Measurements from ENCODE around the gene MAP3K20. TPM values are rescaled to one million over a fixed set of nuclear protein-coding genes. Genes with fewer than 3 reads are reported as not detected.
"Not testable (repeated sequence)": the region's sequence is repeated elsewhere in the genome, so short reads cannot be mapped to it uniquely, and the experiment has no call there.

MAP3K20 gene
- total RNA-seq, 2 experiments from 2014 or later: 6.5 to 7.0 TPM

GRCh38 chr2:173159791-173160463 is 84.3 kb downstream of the MAP3K20 start:
- no peak for DNase-seq
- no peak overlapping the region for H3K4me3 Mint-ChIP-seq
- CTCF ChIA-PET: interaction anchor here (1.0 kb wide), 1 partner anchor 51 kb away, joined by 3 read pairs; no protein-coding TSS in a partner anchor
- no peak overlapping the region for H3K27ac Mint-ChIP-seq
- peaks cover 11% of the 10 kb centered on the region for H3K27me3 Mint-ChIP-seq
- no peaks in the 10 kb centered on the region for H3K36me3 Mint-ChIP-seq
- POLR2A ChIA-PET: no interaction called here
- H3K4me1 Mint-ChIP-seq (ENCODE audit: low read depth): no peaks in the 10 kb centered on the region
- H3K9me3 Mint-ChIP-seq: peaks cover 8% of the 10 kb centered on the region
- intact Hi-C loops (cut with micrococcal nuclease): no loop called here

GRCh38 chr2:173160618-173161017 is 85.0 kb downstream of the MAP3K20 start:
- DNase-seq: no peak
- CTCF ChIA-PET: interaction anchor here (1.0 kb wide), 1 partner anchor 50 kb away, joined by 3 read pairs; no protein-coding TSS in a partner anchor
- Mint-ChIP-seq H3K9me3 (peaks cover 8% of the 10 kb centered on the region), H3K4me3 (no peak overlapping the region), H3K27me3 (peaks cover 8% of the 10 kb centered on the region), H3K4me1 (ENCODE audit: low read depth) (no peaks in the 10 kb centered on the region), H3K36me3 (no peaks in the 10 kb centered on the region), H3K27ac (no peak overlapping the region)
- intact Hi-C loops (cut with micrococcal nuclease): no loop called here
- POLR2A ChIA-PET: no interaction called here

- Mint-ChIP-seq H3K27me3 (peaks cover 6% of the 10 kb centered on the region), H3K4me3 (no peak overlapping the region), H3K9me3 (peaks cover 8% of the 10 kb centered on the region), H3K4me1 (ENCODE audit: low read depth) (no peaks in the 10 kb centered on the region), H3K36me3 (no peaks in the 10 kb centered on the region), H3K27ac (no peak overlapping the region)
- POLR2A ChIA-PET: no interaction called here
- no peak for DNase-seq
- intact Hi-C loops (cut with micrococcal nuclease): no loop called here
- CTCF ChIA-PET: interaction anchor here (1.0 kb wide), 1 partner anchor 49 kb away, joined by 3 read pairs; no protein-coding TSS in a partner anchor
Observed at GRCh38 chr2:173161040-173161439, 85.4 kb downstream of the MAP3K20 start.

- DNase-seq: no peak
- Mint-ChIP-seq H3K36me3 (no peaks in the 10 kb centered on the region), H3K4me1 (ENCODE audit: low read depth) (no peaks in the 10 kb centered on the region), H3K4me3 (no peak overlapping the region), H3K27ac (no peak overlapping the region), H3K27me3 (peaks cover 6% of the 10 kb centered on the region), H3K9me3 (peaks cover 8% of the 10 kb centered on the region)
- intact Hi-C loops (cut with micrococcal nuclease): no loop called here
- CTCF ChIA-PET: no interaction called here
- POLR2A ChIA-PET: no interaction called here
Observed at GRCh38 chr2:173161507-173161906, 85.9 kb downstream of the MAP3K20 start.

DNA sequence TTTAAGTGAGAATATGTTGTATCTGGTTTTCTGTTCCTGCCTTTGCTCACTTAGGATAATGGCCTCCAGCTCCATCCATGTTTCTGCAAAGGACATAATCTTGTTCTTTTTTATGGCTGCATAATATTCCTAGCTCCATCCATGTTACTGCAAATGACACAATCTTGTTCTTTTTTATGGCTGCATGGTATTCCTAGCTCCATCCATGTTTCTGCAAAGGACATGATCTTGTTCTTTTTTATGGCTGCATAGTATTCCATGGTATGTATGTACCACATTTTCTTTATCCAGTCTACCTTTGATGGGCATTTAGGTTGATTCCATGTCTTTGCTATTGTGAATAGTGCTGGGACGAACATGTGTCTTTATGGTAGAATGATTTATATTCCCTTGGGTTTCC is 87.7 kb downstream of the MAP3K20 start:
- H3K27me3 Mint-ChIP-seq; H3K36me3 Mint-ChIP-seq; DNase-seq; H3K27ac Mint-ChIP-seq; H3K9me3 Mint-ChIP-seq; H3K4me1 Mint-ChIP-seq (ENCODE audit: low read depth); POLR2A ChIA-PET; intact Hi-C loops (cut with micrococcal nuclease); H3K4me3 Mint-ChIP-seq: not testable (repeated sequence)
- CTCF ChIA-PET: interaction anchor here (1.5 kb wide), 1 partner anchor 136 kb away, joined by 7 read pairs; no protein-coding TSS in a partner anchor

DNA sequence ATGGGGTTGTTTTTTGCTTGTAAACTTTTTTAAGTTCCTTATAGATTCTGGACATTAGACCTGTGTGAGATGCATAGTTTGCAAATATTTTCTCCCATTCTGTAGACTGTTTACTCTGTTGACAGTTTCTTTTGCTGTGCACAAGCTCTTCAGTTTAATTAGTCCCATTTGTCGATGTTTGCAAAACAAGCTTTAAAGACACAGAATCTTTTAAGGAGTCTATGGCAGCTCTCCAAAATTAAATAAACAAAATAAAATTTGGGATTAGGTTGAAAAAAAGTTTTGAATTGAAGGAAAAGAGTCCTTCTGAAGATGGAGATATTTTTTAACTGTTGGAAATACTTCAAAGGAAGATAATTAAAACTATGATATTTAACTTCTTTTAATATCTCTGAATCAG is 88.8 kb downstream of the MAP3K20 start:
- Mint-ChIP-seq H3K4me3 (no peak overlapping the region), H3K27ac (no peak overlapping the region), H3K36me3 (no peaks in the 10 kb centered on the region), H3K27me3 (peaks cover 6% of the 10 kb centered on the region), H3K4me1 (ENCODE audit: low read depth) (no peaks in the 10 kb centered on the region), H3K9me3 (peaks cover 8% of the 10 kb centered on the region)
- ChIA-PET CTCF (no interaction called here), POLR2A (no interaction called here)
- intact Hi-C loops (cut with micrococcal nuclease): no loop called here
- DNase-seq: no peak

DNA sequence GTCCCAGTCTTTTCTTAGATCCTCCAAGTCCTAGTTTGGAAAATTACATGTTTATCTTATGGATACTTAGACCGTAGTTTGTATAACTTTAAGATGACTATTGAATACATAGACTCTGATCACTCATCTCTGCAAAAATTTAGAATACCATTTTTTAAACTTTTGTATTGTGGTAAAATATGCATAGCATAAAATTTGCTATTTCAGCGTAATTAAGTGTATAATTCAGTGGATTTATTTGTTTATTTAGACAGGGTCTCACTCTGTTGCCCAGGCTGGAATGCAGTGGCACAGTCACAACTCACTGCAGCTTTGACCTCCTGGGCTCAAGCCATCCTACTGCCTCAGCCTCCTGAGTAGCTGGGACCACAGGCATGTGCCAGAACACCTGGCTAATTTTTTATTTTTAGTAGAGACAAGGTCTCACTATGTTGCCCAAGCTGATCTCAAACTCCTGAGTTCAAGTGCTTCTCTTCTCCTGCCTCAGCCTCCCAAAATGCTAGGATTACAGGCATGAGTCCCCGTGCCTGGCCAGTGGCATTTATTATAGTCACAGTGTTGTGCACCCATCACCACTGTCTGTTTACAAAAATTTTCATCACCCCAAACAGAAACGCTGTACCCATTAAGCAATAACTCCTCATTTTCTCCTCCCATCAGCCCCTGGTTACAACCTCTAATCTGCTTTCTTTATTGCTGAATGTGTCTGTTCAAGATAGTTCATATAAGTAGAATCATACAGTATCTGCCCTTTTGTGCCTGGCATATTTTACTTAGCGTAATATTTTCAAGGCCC is 90.0 kb downstream of the MAP3K20 start:
- Mint-ChIP-seq H3K4me3 (no peak overlapping the region), H3K27ac (no peak overlapping the region), H3K4me1 (ENCODE audit: low read depth) (no peaks in the 10 kb centered on the region), H3K36me3 (no peaks in the 10 kb centered on the region), H3K27me3 (peaks cover 6% of the 10 kb centered on the region), H3K9me3 (peaks cover 8% of the 10 kb centered on the region)
- ChIA-PET CTCF (interaction anchor here (1.1 kb wide), 1 partner anchor 138 kb away, joined by 3 read pairs; no protein-coding TSS in a partner anchor), POLR2A (no interaction called here)
- no peak for DNase-seq
- intact Hi-C loops (cut with micrococcal nuclease): no loop called here

GRCh38 chr2:173171321-173171720 is 95.7 kb downstream of the MAP3K20 start:
- H3K27ac Mint-ChIP-seq: no peak overlapping the region
- no peaks in the 10 kb centered on the region for H3K36me3 Mint-ChIP-seq
- DNase-seq: no peak
- CTCF ChIA-PET: interaction anchor here (0.6 kb wide), 1 partner anchor 30 kb away, joined by 5 read pairs; no protein-coding TSS in a partner anchor
- H3K4me1 Mint-ChIP-seq (ENCODE audit: low read depth): no peaks in the 10 kb centered on the region
- H3K4me3 Mint-ChIP-seq: no peak overlapping the region
- H3K9me3 Mint-ChIP-seq: peaks cover 2% of the 10 kb centered on the region
- POLR2A ChIA-PET: no interaction called here
- intact Hi-C loops (cut with micrococcal nuclease): no loop called here
- H3K27me3 Mint-ChIP-seq: peaks cover 3% of the 10 kb centered on the region

- Mint-ChIP-seq H3K4me3 (no peak overlapping the region), H3K4me1 (ENCODE audit: low read depth) (no peaks in the 10 kb centered on the region), H3K27ac (no peak overlapping the region), H3K9me3 (peaks cover 2% of the 10 kb centered on the region), H3K36me3 (no peaks in the 10 kb centered on the region), H3K27me3 (peaks cover 5% of the 10 kb centered on the region)
- no peak for DNase-seq
- ChIA-PET POLR2A (interaction anchor here (0.9 kb wide), 1 partner anchor 15 kb away, joined by 3 read pairs; no protein-coding TSS in a partner anchor), CTCF (no interaction called here)
- intact Hi-C loops (cut with micrococcal nuclease): no loop called here
Observed at GRCh38 chr2:173171924-173172643, 96.4 kb downstream of the MAP3K20 start.

DNA sequence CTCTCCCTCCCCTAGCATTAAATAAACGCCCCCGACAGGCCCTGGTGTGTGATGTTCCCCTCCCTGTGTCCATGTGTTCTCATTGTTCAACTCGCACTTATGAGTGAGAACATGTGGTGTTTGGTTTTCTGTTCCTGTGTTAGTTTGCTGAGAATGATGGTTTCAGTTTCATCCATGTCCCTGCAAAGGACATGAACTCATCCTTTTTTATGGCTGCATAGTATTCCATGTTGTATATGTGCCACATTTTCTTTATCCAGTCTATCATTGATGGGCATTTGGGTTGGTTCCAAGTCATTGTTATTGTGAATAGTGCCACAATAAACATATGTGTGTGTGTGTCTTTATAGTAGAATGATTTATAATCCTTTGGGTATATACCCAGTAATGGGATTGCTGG is 98.7 kb downstream of the MAP3K20 start:
- intact Hi-C loops (cut with micrococcal nuclease); H3K27ac Mint-ChIP-seq; H3K4me3 Mint-ChIP-seq; DNase-seq; H3K27me3 Mint-ChIP-seq; H3K9me3 Mint-ChIP-seq; H3K36me3 Mint-ChIP-seq; CTCF ChIA-PET; H3K4me1 Mint-ChIP-seq (ENCODE audit: low read depth); POLR2A ChIA-PET: not testable (repeated sequence)

DNA sequence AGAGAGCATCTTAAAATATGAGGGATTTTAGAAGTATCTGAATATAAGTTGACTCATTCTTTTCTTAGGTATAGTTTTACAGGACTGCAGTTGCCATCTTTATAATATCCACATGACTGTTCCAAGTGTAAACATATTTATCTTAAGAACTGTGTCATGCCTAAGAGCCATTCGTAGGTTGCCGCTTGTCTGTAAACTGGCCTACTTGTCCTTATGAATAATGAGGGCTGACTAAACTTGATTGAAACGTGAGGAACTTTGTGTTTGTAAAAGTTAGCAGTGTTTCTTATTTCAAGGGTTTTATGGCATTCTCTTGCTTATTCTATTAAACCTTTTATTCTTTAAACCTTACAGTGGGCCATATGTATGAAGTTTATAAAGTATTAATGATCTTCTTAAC is 99.6 kb downstream of the MAP3K20 start:
- no peak overlapping the region for H3K4me3 Mint-ChIP-seq
- no peaks in the 10 kb centered on the region for H3K4me1 Mint-ChIP-seq (ENCODE audit: low read depth)
- H3K27me3 Mint-ChIP-seq: peaks cover 7% of the 10 kb centered on the region
- H3K27ac Mint-ChIP-seq: no peak overlapping the region
- no peak for DNase-seq
- no peaks in the 10 kb centered on the region for H3K36me3 Mint-ChIP-seq
- ChIA-PET CTCF (no interaction called here), POLR2A (no interaction called here)
- intact Hi-C loops (cut with micrococcal nuclease): no loop called here
- peaks cover 2% of the 10 kb centered on the region for H3K9me3 Mint-ChIP-seq

DNA sequence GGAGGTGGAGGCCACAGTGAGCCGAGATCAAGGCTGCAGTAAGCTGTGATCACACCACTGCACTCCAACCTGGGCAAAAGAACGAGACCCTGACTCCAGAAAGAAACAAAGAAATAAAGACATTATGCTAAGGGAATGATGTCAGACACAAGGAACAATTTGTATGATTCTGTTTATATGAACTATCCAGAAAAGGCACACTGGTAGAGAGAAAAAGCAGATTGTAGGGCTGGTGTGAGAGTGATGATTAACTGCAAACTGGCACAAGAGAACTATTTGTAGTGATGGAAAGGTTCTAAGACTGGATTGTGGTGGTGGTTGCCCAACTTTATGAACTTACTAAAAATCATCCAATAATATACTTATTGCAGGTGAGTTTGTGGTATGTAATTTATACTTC is 106.3 kb downstream of the MAP3K20 start:
- H3K36me3 Mint-ChIP-seq: no peaks in the 10 kb centered on the region
- no peaks in the 10 kb centered on the region for H3K4me1 Mint-ChIP-seq (ENCODE audit: low read depth)
- no peak for DNase-seq
- intact Hi-C loops (cut with micrococcal nuclease): no loop called here
- H3K27me3 Mint-ChIP-seq: peaks cover 5% of the 10 kb centered on the region
- H3K4me3 Mint-ChIP-seq: no peak overlapping the region
- ChIA-PET POLR2A (no interaction called here), CTCF (no interaction called here)
- H3K9me3 Mint-ChIP-seq: no peaks in the 10 kb centered on the region
- no peak overlapping the region for H3K27ac Mint-ChIP-seq

Data from activated CD4-positive, alpha-beta memory T cell treated with anti-CD3 and anti-CD28 coated beads for 36 hours (primary cell).